ENCODE data around the gene PRR29. TPM values are rescaled to one million over a fixed set of nuclear protein-coding genes. Genes with fewer than 3 reads are reported as not detected.

PRR29 gene
- total RNA-seq: 0.14 and 0.17 TPM in 2 replicates

DNA sequence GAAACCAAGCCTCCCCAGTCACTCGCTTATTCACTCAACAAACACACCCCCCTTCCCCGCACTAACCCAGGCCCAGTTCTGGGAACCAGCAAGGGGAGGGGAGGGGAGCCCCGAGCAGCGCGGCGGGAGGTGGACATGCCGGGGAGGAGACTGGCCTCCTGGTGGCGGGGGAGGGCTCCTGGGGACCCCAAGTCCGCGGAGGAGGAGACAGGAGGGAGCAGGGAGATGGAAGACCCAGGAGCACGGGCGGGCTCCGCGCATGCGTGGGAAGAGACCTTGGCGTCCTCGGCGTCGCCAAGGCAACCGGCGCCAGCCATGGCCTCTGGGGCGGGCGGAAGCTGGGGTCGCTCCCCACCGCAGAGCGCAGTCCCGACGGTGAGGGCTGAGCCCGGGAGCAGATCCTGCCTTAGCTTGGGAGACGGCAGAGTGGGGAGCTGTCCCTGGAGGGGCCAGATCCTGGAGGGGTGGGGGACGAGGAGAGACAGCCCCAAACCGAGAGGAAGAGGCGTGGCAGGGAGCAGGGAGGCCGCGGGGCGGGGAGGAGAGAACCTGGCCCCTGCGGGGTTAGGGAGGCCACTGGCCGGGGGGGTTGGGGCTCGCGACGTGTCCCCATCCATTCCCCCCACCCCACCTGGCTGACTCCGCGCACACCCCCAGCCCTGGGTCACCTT lies at the start of gene PRR29:
PRR29 (plus strand) TSS at position 302 of the 671 bp plus-strand sequence; CDS start at position 316, 14 bp downstream.
- peak within 1 kb of the TSS; percentile 65 for H3K4me3 ChIP-seq (ENCODE audit: low read depth, low read length)
- DNase-seq (ENCODE audit: low read depth): no peak
- no peak for TF ChIP-seq CTCF (conservative IDR thresholded peaks at IDR 0.05; ENCODE audit: low read depth, low read length)

- TF ChIP-seq CTCF (conservative IDR thresholded peaks at IDR 0.05; ENCODE audit: low read depth, low read length): no peak
- DNase-seq (ENCODE audit: low read depth): no peak
Measured at GRCh38 chr17:63948521-63948920, 49.6 kb upstream of the PRR29 start.

GRCh38 chr17:63949576-63950250 lies 48.4 kb upstream of the PRR29 start:
- DNase-seq (ENCODE audit: low read depth): no peak
- no peak overlapping the region for H3K4me3 ChIP-seq (ENCODE audit: low read depth, low read length)
- TF ChIP-seq CTCF (conservative IDR thresholded peaks at IDR 0.05; ENCODE audit: low read depth, low read length): no peak

More at GRCh38 chr17:63948521-63948920, 49.6 kb upstream of the PRR29 start:
- no peak overlapping the region for H3K4me3 ChIP-seq (ENCODE audit: low read depth, low read length)

GRCh38 chr17:63950940-63951907 lies 46.9 kb upstream of the PRR29 start:
- DNase-seq (ENCODE audit: low read depth): no peak
- TF ChIP-seq CTCF (conservative IDR thresholded peaks at IDR 0.05; ENCODE audit: low read depth, low read length): peak; percentile 78
- H3K4me3 ChIP-seq (ENCODE audit: low read depth, low read length): no peak overlapping the region

GRCh38 chr17:63954402-63955063 lies 43.6 kb upstream of the PRR29 start:
- DNase-seq (ENCODE audit: low read depth): no peak
- no peak overlapping the region for H3K4me3 ChIP-seq (ENCODE audit: low read depth, low read length)
- no peak for TF ChIP-seq CTCF (conservative IDR thresholded peaks at IDR 0.05; ENCODE audit: low read depth, low read length)

DNA sequence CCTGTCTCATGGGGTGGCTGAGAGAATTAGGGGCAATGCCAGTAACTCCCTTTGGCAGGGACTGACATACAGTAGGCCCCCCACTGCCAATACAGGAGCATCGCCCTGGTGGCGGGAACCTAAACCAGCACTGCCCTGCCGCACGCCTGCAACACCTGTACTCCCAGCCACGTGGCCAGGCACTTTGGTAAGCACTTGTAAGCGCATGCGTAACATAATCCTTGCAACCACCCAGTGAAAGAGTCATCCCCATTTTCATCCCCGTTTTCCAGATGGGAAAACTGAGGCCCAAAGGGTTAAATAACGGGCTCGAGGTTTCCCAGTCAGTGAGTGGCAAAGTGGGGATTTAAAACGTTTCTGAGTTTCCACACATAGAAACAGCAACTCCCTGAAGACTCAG lies 42.9 kb upstream of the PRR29 start:
- DNase-seq (ENCODE audit: low read depth): no peak

More for the DNA sequence above, 42.9 kb upstream of the PRR29 start:
- TF ChIP-seq CTCF (conservative IDR thresholded peaks at IDR 0.05; ENCODE audit: low read depth, low read length): no peak
- no peak overlapping the region for H3K4me3 ChIP-seq (ENCODE audit: low read depth, low read length)

Measured in epithelial cell of proximal tubule (primary cell).